AG09319 (cell line): ENCODE results near the gene GNG2.

Experiments
- DNase-seq: peaks from one replicate; pipeline ENCODE4 v3.0.0-alpha.2; 2010; ENCODE audit warnings: low read depth; ENCODE audit errors: extremely low read depth
- TF ChIP-seq, protein P1 (sequence below): IDR thresholded peaks from 2 replicates; pipeline ENCODE4 v1.5.1; 2011; ENCODE audit warnings: low read depth, mild to moderate bottlenecking, inconsistent platforms, low read length, moderate library complexity

The GNG2 gene

DNA sequence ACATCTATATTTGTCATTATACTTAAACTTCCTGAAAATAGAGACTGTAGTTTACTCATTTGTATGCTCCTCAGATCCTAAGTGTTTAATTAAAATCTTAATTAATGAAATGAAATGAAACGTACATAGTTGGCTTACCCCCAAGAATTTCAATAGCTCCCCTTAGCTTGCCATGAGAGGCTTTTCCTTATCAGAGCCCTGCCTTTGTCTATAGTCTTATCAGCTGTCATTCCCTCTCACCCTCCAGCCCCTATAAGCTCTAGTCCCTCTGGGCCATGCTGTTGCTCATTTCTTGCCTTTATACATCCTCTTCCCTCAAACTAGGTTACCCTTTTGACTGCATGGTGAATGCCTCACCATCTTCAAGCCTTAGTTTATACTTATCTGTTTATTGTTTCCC lies 127.8 kb downstream of the GNG2 start:
- DNase-seq, result no peak

DNA sequence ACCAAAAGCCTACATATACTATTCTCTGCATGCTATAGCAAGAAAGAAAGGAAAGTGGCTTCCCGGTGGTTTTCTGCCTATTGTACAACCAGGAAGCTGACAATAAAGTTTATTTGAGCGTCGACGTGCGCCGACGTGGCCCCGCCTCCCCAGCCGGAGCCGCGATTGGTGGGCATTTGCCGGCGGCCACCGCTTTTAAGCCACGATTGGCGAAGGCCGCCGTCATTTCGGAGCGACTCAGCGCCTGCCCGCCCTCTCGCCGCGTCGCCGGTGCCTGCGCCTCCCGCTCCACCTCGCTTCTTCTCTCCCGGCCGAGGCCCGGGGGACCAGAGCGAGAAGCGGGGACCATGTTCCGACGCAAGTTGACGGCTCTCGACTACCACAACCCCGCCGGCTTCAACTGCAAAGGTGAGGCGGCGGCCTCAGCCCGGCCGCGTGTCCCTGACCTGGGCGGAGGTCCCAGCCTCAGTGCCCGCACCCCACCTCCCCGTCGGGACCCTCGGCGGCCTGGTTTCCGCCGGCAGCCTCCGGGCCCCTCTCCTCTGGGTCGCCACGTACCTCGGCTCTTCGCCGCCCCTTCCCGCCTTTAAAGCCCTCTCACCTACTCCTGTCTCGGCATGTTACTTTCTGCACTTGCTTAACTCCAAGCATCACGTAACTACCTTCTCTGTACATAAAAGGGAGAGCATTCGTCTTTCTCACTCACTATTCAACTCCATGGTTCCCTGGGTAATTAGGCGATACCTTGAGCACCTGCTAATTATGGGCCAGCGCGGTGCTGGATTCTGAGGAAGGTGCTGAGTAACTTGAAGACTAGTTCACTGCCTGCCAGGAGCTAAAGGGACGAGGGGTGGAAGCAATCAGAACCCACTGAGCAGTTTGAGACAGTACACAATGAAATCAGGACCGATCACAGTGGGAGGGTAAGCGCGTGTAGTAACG lies 129.2 kb downstream of the GNG2 start, which contains the start of gene RTRAF:
Gene RTRAF, plus strand, starts transcription at position 254 of the 942 bp plus-strand sequence. Its CDS starts 94 bp downstream, at position 348.
- DNase-seq, result peak; percentile 82
- TF ChIP-seq, protein P1, sequence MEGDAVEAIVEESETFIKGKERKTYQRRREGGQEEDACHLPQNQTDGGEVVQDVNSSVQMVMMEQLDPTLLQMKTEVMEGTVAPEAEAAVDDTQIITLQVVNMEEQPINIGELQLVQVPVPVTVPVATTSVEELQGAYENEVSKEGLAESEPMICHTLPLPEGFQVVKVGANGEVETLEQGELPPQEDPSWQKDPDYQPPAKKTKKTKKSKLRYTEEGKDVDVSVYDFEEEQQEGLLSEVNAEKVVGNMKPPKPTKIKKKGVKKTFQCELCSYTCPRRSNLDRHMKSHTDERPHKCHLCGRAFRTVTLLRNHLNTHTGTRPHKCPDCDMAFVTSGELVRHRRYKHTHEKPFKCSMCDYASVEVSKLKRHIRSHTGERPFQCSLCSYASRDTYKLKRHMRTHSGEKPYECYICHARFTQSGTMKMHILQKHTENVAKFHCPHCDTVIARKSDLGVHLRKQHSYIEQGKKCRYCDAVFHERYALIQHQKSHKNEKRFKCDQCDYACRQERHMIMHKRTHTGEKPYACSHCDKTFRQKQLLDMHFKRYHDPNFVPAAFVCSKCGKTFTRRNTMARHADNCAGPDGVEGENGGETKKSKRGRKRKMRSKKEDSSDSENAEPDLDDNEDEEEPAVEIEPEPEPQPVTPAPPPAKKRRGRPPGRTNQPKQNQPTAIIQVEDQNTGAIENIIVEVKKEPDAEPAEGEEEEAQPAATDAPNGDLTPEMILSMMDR, result no peak

More for the DNA sequence above, 127.8 kb downstream of the GNG2 start:
- TF ChIP-seq, protein P1, result no peak

DNA sequence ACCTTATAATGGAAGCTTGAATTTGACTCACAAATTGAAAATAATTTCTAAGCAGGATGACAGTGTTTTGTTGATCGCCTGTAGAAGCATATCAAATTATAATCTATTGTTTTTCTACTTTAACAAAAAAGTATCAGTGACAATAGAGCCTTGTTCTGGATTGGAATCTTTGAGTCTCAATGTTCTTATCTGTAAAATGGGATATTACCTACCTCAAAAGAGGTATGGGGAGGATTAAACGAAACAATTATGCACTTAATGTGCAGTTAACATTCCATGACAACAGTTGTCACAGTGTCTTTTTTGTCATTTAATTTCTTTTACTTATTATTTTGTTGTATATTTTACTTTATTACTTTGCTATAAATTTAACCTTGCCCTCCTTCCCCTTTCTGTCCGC lies 130.1 kb downstream of the GNG2 start:
- TF ChIP-seq, protein P1, result no peak

DNA sequence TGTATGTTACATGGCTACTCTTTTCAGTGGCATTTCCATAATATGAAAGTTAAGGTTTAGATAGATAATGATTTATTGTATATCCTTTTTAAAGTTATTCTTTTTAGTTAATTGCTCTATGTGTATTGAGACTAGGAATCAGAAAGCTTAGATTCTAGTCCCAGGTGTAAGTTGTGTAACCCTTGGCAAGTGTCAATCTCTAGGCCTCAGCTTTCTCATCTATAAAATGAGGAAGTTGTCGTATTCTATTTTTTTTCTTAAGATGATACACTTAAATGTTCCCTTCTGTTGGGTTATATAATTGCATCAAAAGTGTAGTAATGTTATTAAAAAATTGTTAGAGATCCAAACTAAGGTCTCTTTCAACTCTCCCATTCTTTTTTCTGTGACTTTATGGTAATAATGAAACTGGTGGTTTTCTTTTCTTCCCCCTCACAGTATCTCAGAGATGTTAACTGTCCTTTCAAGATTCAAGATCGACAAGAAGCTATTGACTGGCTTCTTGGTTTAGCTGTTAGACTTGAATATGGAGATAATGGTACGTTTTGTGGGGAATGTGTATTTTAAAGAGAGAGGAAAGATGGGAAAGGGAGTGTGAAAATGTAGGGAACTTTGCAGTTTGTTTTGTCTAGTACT lies 133.0 kb downstream of the GNG2 start:
- TF ChIP-seq, protein P1, result no peak
- no peak for DNase-seq

More for the DNA sequence above, 130.1 kb downstream of the GNG2 start:
- no peak for DNase-seq

DNA sequence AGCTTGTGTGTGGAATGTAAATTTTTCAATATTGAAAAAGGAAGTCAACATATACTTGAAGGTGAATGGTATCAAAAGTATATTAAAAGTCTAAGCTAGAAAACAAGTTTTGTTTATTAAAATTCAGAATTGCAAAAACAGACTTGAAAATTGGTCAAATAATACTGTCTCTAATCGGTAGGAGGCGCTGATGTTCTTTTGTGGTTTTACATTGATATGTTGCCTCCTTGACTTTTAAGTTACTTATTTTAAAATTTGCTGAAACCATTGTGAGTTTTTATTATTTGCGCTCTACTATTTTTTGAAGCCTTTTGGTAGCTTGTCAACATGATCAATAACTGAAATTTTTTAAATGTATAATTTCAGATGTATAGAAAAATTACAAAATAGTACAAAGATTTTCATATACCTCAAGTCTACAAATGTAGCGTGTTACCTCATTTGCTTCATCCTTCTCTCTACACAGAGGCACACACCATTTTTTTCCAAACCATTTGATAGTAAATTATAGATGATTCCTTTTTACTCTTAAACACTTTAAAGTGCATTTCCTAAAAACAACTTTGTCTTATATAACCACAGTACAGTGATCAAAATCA lies 135.8 kb downstream of the GNG2 start:
- TF ChIP-seq, protein P1, result peak; percentile 61
- DNase-seq, result peak; percentile 32

DNA sequence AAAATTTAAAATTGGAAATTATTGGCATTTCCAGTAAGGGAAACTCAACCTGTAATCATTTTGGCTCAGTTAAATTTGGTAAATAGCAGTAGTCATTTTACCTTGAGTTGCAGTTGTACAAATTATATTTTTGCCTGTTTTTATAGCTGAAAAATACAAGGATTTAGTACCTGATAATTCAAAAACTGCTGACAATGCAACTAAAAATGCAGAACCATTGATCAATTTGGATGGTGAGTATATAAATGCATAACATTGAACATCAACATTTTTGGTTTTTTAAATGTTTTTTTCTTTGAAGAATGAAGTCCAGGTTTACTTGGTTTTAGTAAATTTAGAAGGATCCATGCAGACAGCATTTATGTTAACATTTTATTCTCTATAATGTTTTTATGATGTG lies 137.9 kb downstream of the GNG2 start:
- TF ChIP-seq, protein P1, result no peak
- DNase-seq, result no peak
